Fibroblast of skin of abdomen (primary cell): ENCODE results near the gene DYNLT4.
"Not testable (repeated sequence)": the region's sequence is repeated elsewhere in the genome, so short reads cannot be mapped to it uniquely, and the experiment has no call there.

Experiments used
- DNase-seq: peaks from one replicate; pipeline ENCODE4 v3.0.0-alpha.2; 2013

Gene DYNLT4

DNA sequence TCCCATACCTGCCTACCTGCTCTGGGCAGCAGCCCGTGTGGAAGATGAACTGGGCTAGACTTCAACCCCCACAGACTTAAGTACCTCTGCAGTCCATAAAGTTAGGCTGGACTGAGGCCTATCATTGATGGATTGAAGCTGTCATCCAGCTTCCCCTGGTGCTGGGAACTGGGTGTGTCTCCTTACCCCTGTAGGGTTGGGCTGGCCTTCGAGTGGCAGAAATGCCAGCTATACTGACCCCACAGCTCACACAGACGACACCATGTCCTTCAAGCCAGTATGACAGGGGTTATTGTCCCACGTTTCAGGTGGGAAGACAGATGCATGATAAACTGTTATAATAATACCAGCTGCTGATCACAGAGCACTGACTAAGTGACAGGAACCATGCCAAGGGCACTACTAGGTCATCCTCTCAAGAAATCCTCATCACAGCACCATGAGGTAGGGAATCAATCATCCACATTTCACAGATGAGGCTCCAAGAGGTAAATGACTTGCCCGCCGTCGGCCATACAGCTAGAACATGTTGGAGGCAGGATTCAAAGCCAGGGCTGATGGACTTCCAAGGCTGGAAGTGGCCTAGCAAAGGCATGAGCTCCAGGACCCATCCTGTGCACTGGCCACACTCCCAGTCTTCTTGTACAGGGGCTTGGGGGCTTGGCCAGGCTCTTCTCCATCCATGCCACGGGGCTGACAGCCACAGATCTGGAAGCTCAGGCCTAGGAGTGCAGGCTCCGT lies 18.9 kb downstream of the DYNLT4 start, which contains the start of gene BEST4:
TSS of gene BEST4 (minus strand) at position 51 of the 741 bp plus-strand sequence. CDS start 465 bp downstream, outside the sequence.
- DNase-seq: no peak

DNA sequence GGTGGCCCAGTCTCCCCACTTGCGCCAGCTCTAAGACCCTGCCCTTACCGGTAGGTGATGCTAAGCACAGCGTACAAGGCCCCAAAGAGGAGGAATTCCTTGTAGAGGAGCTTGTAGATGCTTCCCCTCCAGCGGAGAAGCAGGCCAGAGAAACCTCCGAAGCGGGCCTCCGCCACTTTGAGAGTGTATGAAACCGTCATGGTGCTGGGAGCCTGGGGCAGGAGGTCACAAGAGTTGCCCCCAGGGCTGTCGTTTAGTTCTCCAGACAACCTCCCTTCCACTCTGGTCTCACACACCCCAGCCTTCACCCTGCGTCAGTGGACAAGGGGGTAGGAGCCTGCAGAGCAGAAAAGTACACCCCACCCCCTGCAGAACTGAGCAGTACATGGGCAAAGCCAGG lies 19.6 kb downstream of the DYNLT4 start:
- DNase-seq: no peak

- DNase-seq: no peak
These were observed 20.2 kb downstream of the DYNLT4 start for GRCh38 chr1:44786841-44787426.

DNA sequence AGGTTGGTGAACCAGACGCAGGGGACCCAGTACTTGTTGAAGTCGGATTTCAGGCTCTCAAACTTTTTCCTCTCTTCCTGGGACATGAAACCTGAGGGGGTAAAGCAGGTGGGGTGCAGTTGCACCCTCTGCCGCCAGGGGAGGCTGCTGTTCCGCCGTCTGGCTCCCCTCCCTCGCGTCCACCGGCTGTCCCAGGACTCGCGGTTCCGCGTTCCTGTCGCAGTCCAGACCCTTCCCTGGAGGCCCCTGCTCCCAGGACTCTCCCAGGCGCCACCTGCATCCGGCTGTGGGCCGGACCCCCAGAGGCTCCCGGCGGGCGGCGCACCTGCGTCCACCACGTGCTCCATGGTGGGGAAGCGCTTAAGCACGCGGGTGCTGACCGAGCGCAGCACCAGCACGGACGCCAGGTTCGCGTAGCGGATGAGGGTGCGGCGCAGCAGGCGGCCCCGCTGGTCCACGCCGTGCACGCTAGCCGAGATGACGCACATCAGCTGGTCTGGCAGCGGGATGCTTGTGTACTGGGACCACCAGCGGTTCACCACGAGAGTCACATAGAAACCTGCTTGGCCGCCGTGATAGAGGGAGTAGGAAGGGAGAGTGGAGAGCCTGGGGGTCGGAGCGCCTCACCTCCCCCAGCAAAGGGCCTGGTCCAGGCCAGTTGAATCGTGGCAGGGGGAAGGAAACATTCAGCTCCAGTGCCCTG lies 20.9 kb downstream of the DYNLT4 start:
- DNase-seq: peak; percentile 41

DNA sequence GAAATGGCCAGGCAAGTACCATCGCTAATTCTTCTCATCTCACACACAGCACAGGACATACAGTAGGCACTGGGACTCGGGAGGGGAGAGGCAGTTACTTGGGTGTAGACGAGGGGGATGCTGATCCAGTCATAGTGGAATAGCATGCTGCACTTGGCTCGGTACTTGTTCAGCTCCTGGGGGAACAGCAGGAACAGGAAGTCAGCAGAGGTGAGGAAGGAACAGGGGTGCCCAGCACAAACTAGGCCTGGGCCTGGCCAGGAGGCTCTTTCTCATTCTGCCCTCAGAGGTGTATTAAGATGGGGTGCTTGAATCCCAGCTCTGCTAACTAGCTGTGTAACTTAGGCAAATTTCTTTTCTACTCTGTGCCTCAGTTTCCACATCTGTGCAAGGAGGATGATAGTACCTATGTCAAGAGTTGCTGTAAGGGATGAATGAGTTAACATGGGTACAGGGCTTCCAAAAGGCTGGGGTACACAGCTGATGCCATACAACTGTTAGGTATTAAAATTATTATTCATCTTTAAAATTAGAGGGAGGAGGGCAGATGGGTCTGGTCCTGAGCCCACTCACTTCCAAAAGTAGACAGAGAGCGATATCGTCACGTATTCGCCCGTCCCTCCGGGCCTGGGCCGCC lies 21.5 kb downstream of the DYNLT4 start:
- no peak for DNase-seq

DNA sequence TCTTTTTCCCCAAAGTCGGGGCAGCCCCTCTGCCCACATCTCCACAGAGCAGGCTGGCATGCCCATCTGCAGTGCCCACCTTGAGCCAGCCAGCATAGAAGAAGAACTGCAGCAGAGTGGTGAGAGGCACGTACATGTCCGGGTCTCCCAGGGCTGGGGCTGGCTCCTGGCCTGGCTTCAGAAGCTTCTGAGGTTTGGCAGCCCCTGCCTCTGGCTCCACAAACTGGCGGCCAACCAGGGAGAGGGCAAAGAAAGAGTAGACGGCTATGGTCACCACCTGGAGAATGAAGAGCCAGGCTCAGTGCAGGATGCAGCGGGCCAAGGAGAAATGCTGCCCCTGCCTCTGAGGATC lies 22.1 kb downstream of the DYNLT4 start:
- no peak for DNase-seq

DNA sequence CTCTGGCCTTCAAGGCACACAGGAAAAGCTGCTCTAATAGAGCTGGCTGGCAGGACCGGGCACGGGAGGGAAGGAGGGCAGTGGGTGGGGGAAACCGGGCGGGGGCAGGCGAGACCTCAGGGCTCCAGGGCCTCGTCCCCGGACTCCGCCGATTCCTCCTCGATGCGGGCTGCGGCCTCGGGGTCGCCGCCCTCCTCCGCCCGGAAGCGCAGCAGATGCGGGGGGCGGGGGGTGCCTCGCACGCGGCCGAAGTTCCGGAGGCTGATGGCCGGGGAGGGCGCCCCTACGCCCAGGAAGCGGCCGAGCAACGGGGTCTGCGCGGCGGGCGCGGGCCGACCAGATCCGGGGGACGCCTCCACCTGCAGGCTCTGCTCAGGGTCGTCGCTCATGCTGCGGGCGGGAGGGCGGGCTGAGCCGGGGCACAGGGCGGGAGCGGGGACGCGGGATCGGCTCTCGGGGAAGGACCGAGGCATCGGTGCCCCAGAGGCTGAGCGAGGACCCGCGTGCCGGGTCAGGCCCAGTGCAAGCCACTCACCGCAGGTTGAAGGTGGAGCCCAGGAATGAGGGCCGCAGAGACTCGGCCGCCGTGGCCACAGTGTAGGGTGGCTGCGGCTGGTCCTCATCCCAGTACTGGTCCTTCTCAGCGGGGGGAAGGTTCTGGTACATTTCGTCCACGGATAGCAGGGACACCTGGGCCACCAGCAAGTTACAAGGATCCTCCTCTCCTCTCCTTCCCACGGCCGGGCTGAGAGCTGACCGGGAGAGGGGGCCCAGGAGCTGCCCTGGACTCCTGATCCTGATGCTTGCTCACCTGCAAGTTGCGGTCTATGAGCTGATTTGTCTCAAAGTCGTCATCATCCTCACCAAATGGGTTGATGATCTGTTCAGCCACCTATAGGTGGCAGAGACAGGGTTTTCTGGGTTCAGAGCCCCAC lies 22.8 kb downstream of the DYNLT4 start:
- no peak for DNase-seq

GRCh38 chr1:44783697-44784093 lies 23.5 kb downstream of the DYNLT4 start:
- no peak for DNase-seq

GRCh38 chr1:44780583-44781121 lies 26.5 kb downstream of the DYNLT4 start:
- DNase-seq: no peak

- no peak for DNase-seq
These were observed 28.2 kb downstream of the DYNLT4 start for GRCh38 chr1:44778705-44779576.

GRCh38 chr1:44777969-44778635 lies 29.0 kb downstream of the DYNLT4 start:
- DNase-seq: no peak

GRCh38 chr1:44777547-44777946 lies 29.6 kb downstream of the DYNLT4 start:
- DNase-seq: no peak

DNA sequence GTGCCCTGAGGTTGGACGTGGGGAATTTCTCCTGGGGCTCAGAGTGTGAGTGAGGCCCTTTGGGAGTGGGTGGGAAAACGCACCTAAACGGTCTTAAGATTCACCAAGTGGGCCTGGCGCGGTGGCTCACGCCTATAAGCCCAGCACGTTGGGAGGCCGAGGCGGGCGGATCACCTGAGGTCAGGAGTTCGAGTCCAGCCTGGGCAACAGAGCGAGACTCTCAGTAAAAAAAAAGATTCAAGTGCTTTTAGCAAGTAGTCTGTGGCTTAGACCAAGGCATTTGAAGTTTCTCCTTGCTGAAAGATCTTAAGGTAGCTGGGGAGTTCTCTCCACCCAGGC lies 30.5 kb downstream of the DYNLT4 start:
- no peak for DNase-seq

DNA sequence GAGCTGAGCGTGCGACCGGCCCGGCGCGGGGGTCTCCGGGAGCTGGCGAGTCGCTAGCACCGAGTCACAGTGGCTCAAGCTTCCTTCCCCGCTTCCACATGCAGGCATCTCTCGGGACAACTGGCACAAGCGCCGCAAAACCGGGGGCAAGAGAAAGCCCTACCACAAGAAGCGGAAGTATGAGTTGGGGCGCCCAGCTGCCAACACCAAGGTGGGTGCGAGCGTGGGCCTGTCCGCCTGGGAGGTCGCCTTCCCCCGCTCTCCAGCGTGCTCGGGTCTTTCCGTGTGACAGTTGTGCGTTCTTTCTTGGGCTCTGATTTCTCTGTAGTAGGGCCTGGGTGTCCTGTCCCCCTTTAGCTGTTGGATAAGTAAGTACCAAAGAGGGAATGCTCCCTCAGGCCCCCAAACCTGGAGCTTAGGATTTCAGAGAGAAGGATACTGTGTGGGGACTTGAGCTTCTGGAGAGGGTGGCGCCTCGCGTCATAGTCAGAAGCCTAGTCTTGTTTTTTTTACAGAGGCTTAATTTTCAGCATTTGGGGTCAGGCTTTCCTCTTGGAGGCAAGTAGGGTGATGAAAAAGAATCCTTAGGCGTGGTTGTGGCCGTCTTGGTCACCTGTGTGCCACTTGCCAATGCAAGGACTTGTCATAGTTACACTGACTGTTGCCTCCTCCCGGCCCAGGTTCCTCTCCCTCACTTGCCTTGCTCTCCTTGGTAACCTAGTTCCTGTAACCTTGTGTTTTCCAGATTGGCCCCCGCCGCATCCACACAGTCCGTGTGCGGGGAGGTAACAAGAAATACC lies 31.0 kb downstream of the DYNLT4 start:
- no peak for DNase-seq

DNA sequence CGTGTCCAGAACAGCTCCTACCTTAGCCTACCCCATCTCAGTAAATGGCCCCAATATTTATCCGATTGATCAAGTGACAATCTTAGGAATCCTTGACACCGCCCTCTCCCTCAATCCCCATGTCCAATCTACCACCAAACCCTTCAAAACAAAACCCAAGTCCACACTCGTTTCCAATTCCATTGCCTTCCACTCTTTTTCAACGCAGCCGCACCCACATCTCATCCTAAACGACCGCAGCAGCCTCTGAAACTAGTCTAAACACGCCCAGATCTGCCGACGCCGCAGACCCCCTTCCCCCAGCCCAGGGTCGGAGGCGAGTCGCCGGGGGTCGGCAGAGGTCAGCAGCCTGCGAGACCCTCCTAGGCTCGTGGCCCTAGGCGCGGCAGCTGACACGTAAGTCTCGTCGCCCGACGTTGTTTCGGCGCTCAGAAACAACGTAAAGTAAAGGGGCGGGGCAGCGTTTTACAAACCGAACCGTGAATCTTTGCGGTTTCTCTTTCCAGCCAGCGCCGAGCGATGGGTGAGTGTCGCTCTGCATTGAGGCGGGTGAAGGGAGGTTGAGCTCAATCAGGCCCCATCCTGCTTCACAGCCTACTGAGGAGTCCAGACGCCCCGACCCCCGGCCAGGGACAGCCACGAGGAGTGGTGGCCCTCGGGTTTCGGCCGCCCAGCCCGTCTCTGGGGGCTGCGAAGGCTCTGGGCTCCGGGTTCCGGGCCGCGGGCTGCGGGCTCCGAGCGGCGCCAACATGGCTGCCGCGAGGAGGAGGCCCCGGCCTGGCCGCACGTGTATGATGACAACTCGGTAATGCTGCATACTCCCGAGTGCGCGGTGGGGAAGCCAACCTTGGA lies 31.8 kb downstream of the DYNLT4 start, which contains the start of gene RPS8:
TSS of gene RPS8 (plus strand) at position 463 of the 852 bp plus-strand sequence. CDS start at position 520, 57 bp downstream.
- peak; percentile 94 for DNase-seq

- DNase-seq: not testable (repeated sequence)
These were observed 40.7 kb downstream of the DYNLT4 start for GRCh38 chr1:44766421-44766820.

DNA sequence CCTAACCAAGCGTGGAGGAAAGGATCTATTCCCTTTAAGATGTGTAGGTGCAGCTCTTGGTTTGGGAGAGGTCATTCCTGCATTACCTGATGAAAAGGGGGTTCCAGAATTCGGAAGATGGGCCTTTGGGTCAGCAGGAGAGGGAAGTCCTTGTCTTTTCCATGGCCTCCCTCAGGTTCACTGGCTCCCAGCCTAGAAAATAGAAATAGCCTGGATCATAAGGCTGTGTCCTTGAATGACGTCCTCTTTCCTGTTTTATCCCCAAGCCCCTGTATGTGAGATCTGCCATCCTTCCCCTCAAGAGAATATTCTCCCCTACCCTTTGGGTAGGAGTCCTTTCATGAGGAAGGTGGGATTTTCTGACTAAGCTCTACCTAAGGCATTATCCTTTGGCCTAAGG lies 46.3 kb downstream of the DYNLT4 start:
- no peak for DNase-seq

GRCh38 chr1:44759077-44759476 lies 48.1 kb downstream of the DYNLT4 start:
- DNase-seq: no peak
